HTERT RPE-1 (cell line): ENCODE data around the gene PPID.
"Not testable (repeated sequence)": the region's sequence is repeated elsewhere in the genome, so short reads cannot be mapped to it uniquely, and the experiment has no call there.

Source experiments
- in situ Hi-C: fragments of 300-500 bp; cut with MboI; formaldehyde crosslinking; loops from 4 replicates; pipeline ENCODE4 v1.14.3; 2020; ENCODE audit warnings: low sequenced_read_pairs

Gene PPID

GRCh38 chr4:158738866-158739265 lies 15.7 kb upstream of the PPID start:
- in situ Hi-C loops, result no loop called here

- in situ Hi-C loops, result no loop called here
These were observed 6.7 kb upstream of the PPID start for GRCh38 chr4:158729716-158730559.

GRCh38 chr4:158728236-158728635 lies 5.0 kb upstream of the PPID start:
- in situ Hi-C loops, result no loop called here

- in situ Hi-C loops, result no loop called here
These were observed 3.4 kb upstream of the PPID start for GRCh38 chr4:158726633-158727032.

GRCh38 chr4:158724637-158725036 lies 1.4 kb upstream of the PPID start:
- in situ Hi-C loops, result no loop called here

- in situ Hi-C loops, result no loop called here
These were observed 792 bp downstream of the PPID start for GRCh38 chr4:158722291-158722916.

- in situ Hi-C loops, result no loop called here
These were observed 1.5 kb downstream of the PPID start for GRCh38 chr4:158721680-158722079.

GRCh38 chr4:158715802-158716201 lies 7.4 kb downstream of the PPID start:
- in situ Hi-C loops, result no loop called here

- in situ Hi-C loops, result no loop called here
These were observed 8.3 kb downstream of the PPID start for GRCh38 chr4:158714937-158715336.

- in situ Hi-C loops, result not testable (repeated sequence)
These were observed 10.6 kb downstream of the PPID start for GRCh38 chr4:158712622-158713021.

- in situ Hi-C loops, result no loop called here
These were observed 12.4 kb downstream of the PPID start for GRCh38 chr4:158710814-158711213.

- in situ Hi-C loops, result no loop called here
These were observed 18.9 kb downstream of the PPID start for GRCh38 chr4:158704274-158704673.

GRCh38 chr4:158688813-158689212 lies 34.4 kb downstream of the PPID start:
- in situ Hi-C loops, result no loop called here

GRCh38 chr4:158682066-158682465 lies 41.1 kb downstream of the PPID start:
- in situ Hi-C loops, result no loop called here

- in situ Hi-C loops, result no loop called here
These were observed 41.6 kb downstream of the PPID start for GRCh38 chr4:158681629-158682028.

GRCh38 chr4:158678767-158679166 lies 44.4 kb downstream of the PPID start:
- in situ Hi-C loops, result no loop called here

GRCh38 chr4:158676076-158676475 lies 47.1 kb downstream of the PPID start:
- in situ Hi-C loops, result no loop called here

GRCh38 chr4:158673633-158674032 lies 49.6 kb downstream of the PPID start:
- in situ Hi-C loops, result no loop called here

- in situ Hi-C loops, result no loop called here
These were observed 51.0 kb downstream of the PPID start, which contains the start of gene ETFDH for GRCh38 chr4:158671915-158672806. Gene ETFDH, plus strand, starts transcription at chr4:158672296. Its CDS starts 161 bp downstream, at chr4:158672457.

- in situ Hi-C loops, result no loop called here
These were observed 51.6 kb downstream of the PPID start, which contains the start of gene C4orf46 for GRCh38 chr4:158671665-158671914. Gene C4orf46, minus strand, starts transcription at chr4:158671887. Its CDS starts 86 bp downstream, at chr4:158671801.

- in situ Hi-C loops, result no loop called here
These were observed 52.1 kb downstream of the PPID start for GRCh38 chr4:158670975-158671664.
